A549 (cell line): ENCODE measurements around the gene OPN1MW3. TPM values are rescaled to one million over a fixed set of nuclear protein-coding genes. Genes with fewer than 3 reads are reported as not detected.
A peak's percentile ranks its signal among the peaks of the same experiment; 100 is the strongest.
"Not testable (repeated sequence)": the region's sequence is repeated elsewhere in the genome, so short reads cannot be mapped to it uniquely, and the experiment has no call there.

Experiments used
- ATAC-seq, 2 experiments: fragments of 200-7000 bp in 1 of 2; fragments of >200 bp in 1 of 2; cut with Nextera tagmentation in 1 of 2; cut with Tn5 transposase in 1 of 2; 3 replicates each; pipeline versions ENCODE4 v1.8.0 to v1.9.1; 2018 to 2020; ENCODE audit warnings: mild to moderate bottlenecking in 1 of 2, moderate library complexity in 1 of 2
- CTCF ChIA-PET: fragments of 300-600 bp; sonication (Branson Sonifier 250); formaldehyde crosslinking; extraction: SDS; loops from one replicate; lab custom pipeline; 2021; ENCODE audit warnings: antibody characterized with exemption, inconsistent platforms; lab: Yijun Ruan, JAX
- POLR2A ChIA-PET: fragments of 350-600 bp; formaldehyde crosslinking; extraction: SDS; loops from one replicate; lab custom pipeline; 2021; ENCODE audit warnings: antibody characterized with exemption, inconsistent platforms; lab: Yijun Ruan, JAX
- DNase-seq, 2 experiments: peaks; one replicate each; pipeline versions ENCODE4 v3.0.0 to v3.0.0-alpha.2; 2011 to 2016; ENCODE audit warnings: low read depth in 1 of 2, low spot score in 1 of 2
- FAIRE-seq: peaks from 2 replicates; lab custom pipeline; 2011; peaks lifted over from hg19 to GRCh38; lab: Jason Lieb, UNC
- H3K27ac ChIP-seq, 2 experiments: fragments of >200 bp; sonication (Bioruptor Twin); formaldehyde crosslinking; 3 replicates each; pipeline ENCODE4 v1.5.1; 2016 to 2017
- H3K4me1 ChIP-seq: fragments of >200 bp; sonication (Bioruptor Twin); formaldehyde crosslinking; 3 replicates; pipeline ENCODE4 v1.6.1; 2016
- H3K4me2 ChIP-seq: fragments of >200 bp; sonication (Bioruptor Twin); formaldehyde crosslinking; 3 replicates; pipeline ENCODE4 v1.6.1; 2016
- H3K4me3 ChIP-seq: fragments of >200 bp; sonication (Bioruptor Twin); formaldehyde crosslinking; 3 replicates; pipeline ENCODE4 v1.5.1; 2016
- H3K9me3 ChIP-seq: fragments of >200 bp; sonication (Bioruptor Twin); formaldehyde crosslinking; 3 replicates; pipeline ENCODE4 v1.6.1; 2016
- BCL3 ChIP-seq: fragments of >200 bp; sonication (Bioruptor Twin); formaldehyde crosslinking; IDR thresholded peaks from 3 replicates; pipeline ENCODE4 v1.6.1; 2016
- CEBPB ChIP-seq, 2 experiments: fragments of >200 bp in 1 of 2; sonication (Bioruptor Twin) in 1 of 2; formaldehyde crosslinking in 1 of 2; IDR thresholded peaks; 2 replicates each; pipeline ENCODE4 v1.6.1; 2012 to 2016
- E2F6 ChIP-seq: IDR thresholded peaks from 2 replicates; pipeline ENCODE4 v1.6.1; 2012; ENCODE audit warnings: low read depth, borderline replicate concordance
- EP300 ChIP-seq, 2 experiments: fragments of >200 bp; sonication (Bioruptor Twin); formaldehyde crosslinking; IDR thresholded peaks; 2 replicates in 1 of 2; 3 replicates in 1 of 2; pipeline ENCODE4 v1.6.1; 2016 to 2017
- FOSB ChIP-seq: fragments of 250-450 bp; sonication (Bioruptor Pico); IDR thresholded peaks from 2 replicates; pipeline ENCODE4 v1.5.0; 2020; ENCODE audit warnings: mild to moderate bottlenecking, moderate library complexity
- HMGXB4 ChIP-seq: fragments of 250-450 bp; sonication (Bioruptor Pico); IDR thresholded peaks from 2 replicates; pipeline ENCODE4 v1.5.0; 2021; ENCODE audit warnings: mild to moderate bottlenecking, moderate library complexity, borderline replicate concordance
- HOXA7 ChIP-seq: fragments of 250-450 bp; sonication (Bioruptor Pico); IDR thresholded peaks from 2 replicates; pipeline ENCODE4 v1.5.0; 2020; ENCODE audit warnings: mild to moderate bottlenecking, moderate library complexity
- HOXB13 ChIP-seq: fragments of 250-450 bp; sonication (Bioruptor Pico); IDR thresholded peaks from 2 replicates; pipeline ENCODE4 v1.5.0; 2020; ENCODE audit warnings: low read depth, mild to moderate bottlenecking, moderate library complexity
- HOXB5 ChIP-seq: fragments of 250-450 bp; sonication (Bioruptor Pico); IDR thresholded peaks from 2 replicates; pipeline ENCODE4 v1.5.0; 2020; ENCODE audit warnings: mild to moderate bottlenecking, moderate library complexity
- MAFK ChIP-seq: fragments of 450-650 bp; IDR thresholded peaks from 2 replicates; pipeline ENCODE4 v1.6.1; 2014; ENCODE audit not compliant: partially characterized antibody
- MYC ChIP-seq: IDR thresholded peaks from 2 replicates; pipeline ENCODE4 v1.6.1; 2012; ENCODE audit warnings: mild to moderate bottlenecking, inconsistent platforms, low read length, improper control_type of control experiment, borderline replicate concordance
- NPAS2 ChIP-seq: fragments of 250-450 bp; sonication (Bioruptor Pico); IDR thresholded peaks from 2 replicates; pipeline ENCODE4 v1.8.0; 2022; ENCODE audit warnings: mild to moderate bottlenecking, moderate library complexity, borderline replicate concordance
- RAD21 ChIP-seq, 2 experiments: fragments of >200 bp in 1 of 2; sonication (Bioruptor Twin) in 1 of 2; formaldehyde crosslinking in 1 of 2; IDR thresholded peaks in 1 of 2; conservative IDR thresholded peaks in 1 of 2; 2 replicates in 1 of 2; 3 replicates in 1 of 2; pipeline ENCODE4 v1.6.1; 2012 to 2018; ENCODE audit warnings: inconsistent platforms in 1 of 2
- RFX5 ChIP-seq: fragments of 450-650 bp; IDR thresholded peaks from 2 replicates; pipeline ENCODE4 v1.7.1; 2014; ENCODE audit warnings: antibody characterized with exemption, mild to moderate bottlenecking, moderate library complexity
- SMC3 ChIP-seq: fragments of >200 bp; sonication (Bioruptor Twin); formaldehyde crosslinking; IDR thresholded peaks from 3 replicates; pipeline ENCODE4 v1.6.1; 2018; ENCODE audit warnings: inconsistent platforms
- SREBF2 ChIP-seq: fragments of 450-650 bp; IDR thresholded peaks from 2 replicates; pipeline ENCODE4 v1.6.1; 2014; ENCODE audit warnings: mild to moderate bottlenecking, moderate library complexity
- TFCP2L1 ChIP-seq: fragments of 250-450 bp; sonication (Bioruptor Pico); IDR thresholded peaks from 2 replicates; pipeline ENCODE4 v1.5.0; 2021; ENCODE audit warnings: mild to moderate bottlenecking
- ZC3H11A ChIP-seq: fragments of 450-650 bp; IDR thresholded peaks from 2 replicates; pipeline ENCODE4 v1.6.1; 2014; ENCODE audit warnings: antibody characterized with exemption, mild to moderate bottlenecking
- ZFP36 ChIP-seq: fragments of 450-650 bp; IDR thresholded peaks from 2 replicates; pipeline ENCODE4 v1.6.1; 2014; ENCODE audit warnings: borderline replicate concordance; ENCODE audit not compliant: partially characterized antibody
- ZSCAN20 ChIP-seq: fragments of 250-450 bp; sonication (Bioruptor Pico); IDR thresholded peaks from 2 replicates; pipeline ENCODE4 v1.8.0; 2022; ENCODE audit warnings: mild to moderate bottlenecking, moderate library complexity
- WGBS: methylation state at CpG from one replicate; pipeline ENCODE4 v1.1.6; 2017; ENCODE audit errors: missing lambda C conversion rate; 5-methylcytosine and 5-hydroxymethylcytosine counted together
- polyA plus RNA-seq, 4 experiments: library from polyadenylated mRNA; depleted of rRNA in 3 of 4; stranded (reverse); fragments of >200 nt; fragmentation: RNase III in 1 of 4; extraction: RNeasy Plus Mini Kit Qiagen cat#74134 plus additional on column Dnase treatment in 1 of 4; gene quantifications; 2 replicates in 3 of 4; 3 replicates in 1 of 4; pipeline ENCODE4 v1.2.3, GENCODE V29; 2011 to 2017
- TF ChIP-seq, protein P1 (sequence below): fragments of >200 bp; sonication (Bioruptor Twin); formaldehyde crosslinking; IDR thresholded peaks from 2 replicates; pipeline ENCODE4 v1.6.1; 2016

OPN1MW3 gene
- polyA plus RNA-seq, 2 of the 4 experiments (the other 2 are of a cell fraction) = not detected

DNA sequence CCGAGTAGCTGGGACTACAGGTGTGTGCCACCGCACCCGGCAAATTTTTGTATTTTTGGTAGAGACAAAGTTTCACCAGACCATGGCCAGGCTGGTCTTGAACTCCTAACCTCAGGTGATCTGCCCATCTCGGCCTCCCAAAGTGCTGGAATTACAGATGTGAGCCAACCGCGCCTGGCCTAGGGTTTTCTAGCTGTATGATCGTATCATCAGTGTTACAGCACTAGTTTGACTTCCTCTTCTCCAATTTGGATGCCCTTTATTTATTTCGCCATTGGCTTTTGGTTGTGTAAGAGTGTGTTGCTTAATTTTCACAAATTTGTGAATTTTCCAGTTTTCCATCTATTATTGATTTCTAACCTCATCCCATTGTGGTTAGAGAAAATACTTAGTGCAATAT, 43.4 kb downstream of the OPN1MW3 start:
- ChIA-PET CTCF (interaction anchor here (3.6 kb wide), 1 partner anchor 17 kb away, joined by 10 read pairs; no protein-coding TSS in a partner anchor), POLR2A (no interaction called here)
- Histone ChIP-seq H3K4me3 (no peak overlapping the region), H3K9me3 (no peaks in the 10 kb centered on the region), H3K4me1 (no peaks in the 10 kb centered on the region), H3K4me2 (no peak overlapping the region), H3K27ac (no peak overlapping the region)
- TF ChIP-seq NPAS2 (CRISPR knock-in tag) = no peak
- no peak for TF ChIP-seq HMGXB4 (CRISPR knock-in tag)
- no peak for TF ChIP-seq MAFK
- TF ChIP-seq HOXB5 (CRISPR knock-in tag) = no peak
- no peak for TF ChIP-seq FOSB (CRISPR knock-in tag)
- TF ChIP-seq CEBPB (IDR thresholded peaks at IDR 0.05) = no peak
- TF ChIP-seq MYC = no peak
- no peak for TF ChIP-seq TFCP2L1
- TF ChIP-seq SMC3 = no peak
- TF ChIP-seq RFX5 = no peak
- TF ChIP-seq HOXA7 (CRISPR knock-in tag) = no peak
- no peak for TF ChIP-seq SREBF2
- TF ChIP-seq ZSCAN20 (CRISPR knock-in tag) = no peak
- no peak for FAIRE-seq
- DNase-seq = no peak
- ATAC-seq = no peak
- 82% methylated on average over 8 of the region's 8 CpGs for WGBS

- FAIRE-seq, H3K9me3 ChIP-seq, H3K27ac ChIP-seq, ATAC-seq, H3K4me3 ChIP-seq, POLR2A ChIA-PET, H3K4me1 ChIP-seq, DNase-seq, H3K4me2 ChIP-seq: not testable (repeated sequence)
- WGBS = 66% methylated on average over 7 of the region's 7 CpGs
- TF ChIP-seq ZC3H11A = peak; percentile 68
- CTCF ChIA-PET = interaction anchor here (0.7 kb wide), 1 partner anchor 63 kb away, joined by 3 read pairs; no protein-coding TSS in a partner anchor
These were observed 45.6 kb downstream of the OPN1MW3 start for GRCh38 chrX:154302998-154303397.

- no peak overlapping the region for H3K4me3 ChIP-seq
- ChIA-PET CTCF (interaction anchor here (0.7 kb wide), 1 partner anchor 64 kb away, joined by 3 read pairs; no protein-coding TSS in a partner anchor), POLR2A (no interaction called here)
- H3K4me1 ChIP-seq = no peaks in the 10 kb centered on the region
- 41% methylated on average over 6 of the region's 8 CpGs for WGBS
- FAIRE-seq = no peak
- DNase-seq = no peak
- no peak for ATAC-seq
- H3K9me3 ChIP-seq = no peaks in the 10 kb centered on the region
- H3K27ac ChIP-seq = no peak overlapping the region
- H3K4me2 ChIP-seq = no peak overlapping the region
- no peak for TF ChIP-seq ZC3H11A
- TF ChIP-seq RAD21 (conservative IDR thresholded peaks at IDR 0.05 in 1 of 2, IDR thresholded peaks at IDR 0.05 in 1 of 2) = no peak
- no peak for TF ChIP-seq HOXB13 (CRISPR knock-in tag)
- TF ChIP-seq, protein P1, sequence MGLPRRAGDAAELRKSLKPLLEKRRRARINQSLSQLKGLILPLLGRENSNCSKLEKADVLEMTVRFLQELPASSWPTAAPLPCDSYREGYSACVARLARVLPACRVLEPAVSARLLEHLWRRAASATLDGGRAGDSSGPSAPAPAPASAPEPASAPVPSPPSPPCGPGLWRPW = no peak
- no peak for TF ChIP-seq HOXB5 (CRISPR knock-in tag)
- no peak for TF ChIP-seq HMGXB4 (CRISPR knock-in tag)
- no peak for TF ChIP-seq E2F6
- no peak for TF ChIP-seq EP300 (IDR thresholded peaks at IDR 0.05)
- no peak for TF ChIP-seq ZFP36
- TF ChIP-seq BCL3 = no peak
These were observed 46.1 kb downstream of the OPN1MW3 start for GRCh38 chrX:154303476-154303875.
